Ishikawa (cell line): ENCODE measurements around the gene ARMC9.

Experiments used
- CEBPB ChIP-seq: IDR thresholded peaks from 2 replicates; pipeline ENCODE4 v1.6.1; 2012
- CREB1 ChIP-seq: IDR thresholded peaks from 2 replicates; pipeline ENCODE4 v1.6.1; 2012; ENCODE audit warnings: low read depth
- EGR1 ChIP-seq: IDR thresholded peaks from 2 replicates; pipeline ENCODE4 v1.6.1; 2012
- EP300 ChIP-seq: IDR thresholded peaks from 2 replicates; pipeline ENCODE4 v1.6.1; 2012; ENCODE audit warnings: borderline replicate concordance
- FOXM1 ChIP-seq: IDR thresholded peaks from 2 replicates; pipeline ENCODE4 v1.6.1; 2012; ENCODE audit warnings: low read depth, borderline replicate concordance
- MAX ChIP-seq: IDR thresholded peaks from 2 replicates; pipeline ENCODE4 v1.6.1; 2012
- NFIC ChIP-seq: IDR thresholded peaks from 2 replicates; pipeline ENCODE4 v1.6.1; 2012
- RAD21 ChIP-seq: IDR thresholded peaks from 2 replicates; pipeline ENCODE4 v1.6.1; 2012; ENCODE audit warnings: low read depth
- REST ChIP-seq: IDR thresholded peaks from 2 replicates; pipeline ENCODE4 v1.6.1; 2012; ENCODE audit warnings: low read depth, mild to moderate bottlenecking
- TAF1 ChIP-seq: IDR thresholded peaks from 2 replicates; pipeline ENCODE4 v1.6.1; 2012; ENCODE audit warnings: low read depth, mild to moderate bottlenecking
- TCF12 ChIP-seq: IDR thresholded peaks from 2 replicates; pipeline ENCODE4 v1.6.1; 2012; ENCODE audit warnings: low read depth
- TEAD4 ChIP-seq: IDR thresholded peaks from 2 replicates; pipeline ENCODE4 v1.6.1; 2012
- USF1 ChIP-seq: IDR thresholded peaks from 2 replicates; pipeline ENCODE4 v1.6.1; 2012
- YY1 ChIP-seq: IDR thresholded peaks from 2 replicates; pipeline ENCODE4 v1.6.1; 2012; ENCODE audit warnings: low read depth

The ARMC9 gene

GRCh38 chr2:231390667-231391066 is 192.2 kb downstream of the ARMC9 start:
- TF ChIP-seq CEBPB (no peak), REST (no peak), NFIC (no peak), YY1 (no peak), EGR1 (no peak), RAD21 (no peak)

- TF ChIP-seq TAF1 = no peak
- TF ChIP-seq CREB1 = no peak
- no peak for TF ChIP-seq FOXM1
- TF ChIP-seq MAX = no peak
- TF ChIP-seq CEBPB = no peak
- no peak for TF ChIP-seq REST
- no peak for TF ChIP-seq USF1
- TF ChIP-seq EP300 = no peak
- TF ChIP-seq YY1 = no peak
These were observed 193.6 kb downstream of the ARMC9 start for GRCh38 chr2:231391981-231392380.

GRCh38 chr2:231392431-231393148 is 194.2 kb downstream of the ARMC9 start:
- no peak for TF ChIP-seq TCF12

GRCh38 chr2:231393149-231394131 is 195.0 kb downstream of the ARMC9 start:
- no peak for TF ChIP-seq CEBPB
- TF ChIP-seq RAD21 = peak; percentile 14; the same call in 1 of the 2 replicates
- TF ChIP-seq NFIC = no peak
- TF ChIP-seq TEAD4 = no peak
- no peak for TF ChIP-seq USF1
- no peak for TF ChIP-seq REST
